B cell (primary cell): Measurements from ENCODE around the gene ARMC6.

Experiments used
- CTCF ChIP-seq: fragments of 200-600 bp; IDR thresholded peaks from one replicate; pipeline ENCODE4 v1.8.0; 2022; ENCODE audit warnings: antibody characterized with exemption, mild to moderate bottlenecking
- EZH2 ChIP-seq: IDR thresholded peaks from 2 replicates; pipeline ENCODE4 v1.6.1; 2012; ENCODE audit warnings: borderline replicate concordance, low read depth, mild to moderate bottlenecking, moderate library complexity, low read length; ENCODE audit not compliant: insufficient read depth, poor library complexity, severe bottlenecking

DNA sequence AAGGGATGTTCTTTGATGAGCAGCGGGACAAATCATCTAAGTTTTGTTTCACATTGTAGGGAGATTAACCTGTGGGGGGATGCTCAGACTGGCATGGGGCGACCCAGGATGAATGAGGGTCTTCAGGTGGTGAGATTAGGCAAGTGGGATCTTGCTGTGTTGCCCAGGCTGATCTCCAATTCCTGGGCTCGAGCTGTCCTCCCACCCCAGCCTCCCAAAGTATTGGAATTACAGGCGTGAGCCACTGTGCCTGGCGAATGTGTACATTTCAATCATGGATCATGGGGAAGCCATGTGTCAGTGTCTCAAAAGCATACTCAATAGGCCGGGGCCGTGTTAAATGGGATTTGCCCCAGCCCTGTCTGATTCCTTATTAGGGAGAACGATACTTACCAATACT lies 38.5 kb downstream of the ARMC6 start:
- TF ChIP-seq CTCF (no peak), EZH2 (no peak)
